LNCaP clone FGC (cell line): ENCODE results near the gene GLIS1.

Experiments used
- DNase-seq: peaks from one replicate; pipeline ENCODE4 v3.0.0-alpha.2; 2011; ENCODE audit warnings: low read depth
- H3K4me3 ChIP-seq: 2 replicates; pipeline ENCODE4 v1.5.1; 2011; ENCODE audit warnings: mild to moderate bottlenecking, low read depth, low read length, control low read depth
- TF ChIP-seq, protein P1 (sequence below): IDR thresholded peaks from 2 replicates; pipeline ENCODE4 v1.5.1; 2012; ENCODE audit warnings: mild to moderate bottlenecking; ENCODE audit not compliant: control insufficient read depth, insufficient read depth; ENCODE audit errors: extremely low read depth

Gene GLIS1

DNA sequence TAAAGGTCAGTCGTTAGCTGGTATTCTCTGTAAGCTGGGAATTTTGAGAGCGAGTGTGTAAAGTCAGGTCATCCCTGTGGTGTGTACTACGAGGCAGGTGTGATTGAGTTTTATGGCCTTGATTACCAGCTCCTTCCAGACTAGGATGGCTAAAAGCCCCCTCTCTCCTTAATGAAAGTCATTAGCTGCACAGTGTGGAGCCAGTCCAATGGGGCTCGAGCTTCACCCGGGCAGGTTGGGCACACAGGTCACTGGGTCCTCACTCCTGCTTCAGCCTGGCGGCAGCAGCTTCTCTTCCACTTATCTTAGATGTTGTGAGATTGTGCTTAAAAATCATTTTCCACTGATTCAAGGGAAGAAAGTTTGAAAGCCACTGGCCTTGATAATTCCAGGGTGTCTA lies 276.8 kb downstream of the GLIS1 start:
- TF ChIP-seq, protein P1, sequence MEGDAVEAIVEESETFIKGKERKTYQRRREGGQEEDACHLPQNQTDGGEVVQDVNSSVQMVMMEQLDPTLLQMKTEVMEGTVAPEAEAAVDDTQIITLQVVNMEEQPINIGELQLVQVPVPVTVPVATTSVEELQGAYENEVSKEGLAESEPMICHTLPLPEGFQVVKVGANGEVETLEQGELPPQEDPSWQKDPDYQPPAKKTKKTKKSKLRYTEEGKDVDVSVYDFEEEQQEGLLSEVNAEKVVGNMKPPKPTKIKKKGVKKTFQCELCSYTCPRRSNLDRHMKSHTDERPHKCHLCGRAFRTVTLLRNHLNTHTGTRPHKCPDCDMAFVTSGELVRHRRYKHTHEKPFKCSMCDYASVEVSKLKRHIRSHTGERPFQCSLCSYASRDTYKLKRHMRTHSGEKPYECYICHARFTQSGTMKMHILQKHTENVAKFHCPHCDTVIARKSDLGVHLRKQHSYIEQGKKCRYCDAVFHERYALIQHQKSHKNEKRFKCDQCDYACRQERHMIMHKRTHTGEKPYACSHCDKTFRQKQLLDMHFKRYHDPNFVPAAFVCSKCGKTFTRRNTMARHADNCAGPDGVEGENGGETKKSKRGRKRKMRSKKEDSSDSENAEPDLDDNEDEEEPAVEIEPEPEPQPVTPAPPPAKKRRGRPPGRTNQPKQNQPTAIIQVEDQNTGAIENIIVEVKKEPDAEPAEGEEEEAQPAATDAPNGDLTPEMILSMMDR: no peak
- no peak for DNase-seq
- H3K4me3 ChIP-seq: no peak overlapping the region

DNA sequence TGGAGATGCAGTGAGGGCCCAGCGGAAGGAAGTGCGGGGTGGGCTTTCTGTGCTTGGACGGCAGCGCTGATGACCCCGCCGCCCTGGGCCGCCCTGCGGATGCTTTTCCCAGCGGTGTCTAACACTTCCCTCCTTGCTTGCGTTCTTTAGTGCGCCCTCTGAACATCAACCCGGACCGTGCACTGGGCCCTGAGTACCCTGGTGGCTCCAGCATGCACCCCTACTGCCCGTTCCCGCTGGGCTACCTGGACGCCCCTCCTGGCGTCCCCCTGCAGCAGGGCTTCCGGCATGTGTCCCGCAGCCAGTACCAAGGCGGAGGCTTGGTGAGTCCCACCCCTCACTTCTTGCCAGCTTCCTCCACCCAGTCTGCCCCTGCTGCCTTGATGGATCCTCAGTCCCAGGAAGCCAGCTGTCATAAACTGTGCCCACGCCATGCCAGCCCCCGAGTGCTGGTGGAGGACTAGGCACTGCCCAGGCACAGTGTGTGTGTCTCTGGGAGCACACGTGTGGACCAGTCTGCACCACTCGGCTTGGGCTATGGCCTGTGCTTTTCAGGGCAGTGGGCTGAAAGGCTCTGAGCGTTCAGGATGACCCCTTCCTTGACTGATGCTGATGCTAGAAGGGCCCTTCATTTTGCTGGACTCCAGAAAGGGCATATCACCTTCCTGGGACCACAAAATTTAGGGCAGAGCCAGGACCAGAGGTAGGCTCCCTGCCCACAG lies 277.5 kb downstream of the GLIS1 start:
- no peak for DNase-seq
- TF ChIP-seq, protein P1: no peak

DNA sequence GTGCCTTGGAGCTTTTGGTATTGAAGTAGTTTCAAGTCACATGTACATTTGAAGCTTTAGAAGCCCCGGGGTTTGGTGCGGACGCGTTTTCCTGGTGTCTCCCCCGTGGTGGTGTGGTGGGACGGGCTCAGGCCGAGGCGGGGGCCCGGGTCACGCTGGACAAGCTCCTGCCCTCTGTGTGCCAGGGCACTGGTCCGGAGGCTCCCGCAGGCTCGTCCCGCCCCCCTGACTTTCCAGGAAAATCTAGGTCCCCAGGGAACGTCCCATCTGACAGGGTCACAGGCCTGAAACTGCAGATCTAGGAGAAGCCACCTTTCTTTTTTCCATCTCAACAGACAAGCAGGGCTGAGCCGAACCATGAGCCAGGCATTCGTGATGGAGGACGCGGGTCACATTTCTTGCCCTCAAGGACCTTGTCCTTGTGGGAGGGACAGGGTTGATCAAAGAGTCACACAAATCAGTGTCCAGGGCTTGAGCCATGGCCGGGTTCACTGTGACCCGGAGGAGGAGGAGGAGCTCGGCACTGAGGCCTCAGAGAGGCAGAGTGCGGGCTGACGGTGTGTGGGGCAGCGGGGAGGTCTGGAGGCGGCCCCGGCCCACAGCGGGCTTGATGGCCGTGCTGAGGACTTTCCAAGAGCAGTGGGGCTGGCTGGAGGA lies 278.2 kb downstream of the GLIS1 start:
- TF ChIP-seq, protein P1: no peak
- DNase-seq: no peak

More for the DNA sequence above, 277.5 kb downstream of the GLIS1 start:
- H3K4me3 ChIP-seq: no peak overlapping the region

DNA sequence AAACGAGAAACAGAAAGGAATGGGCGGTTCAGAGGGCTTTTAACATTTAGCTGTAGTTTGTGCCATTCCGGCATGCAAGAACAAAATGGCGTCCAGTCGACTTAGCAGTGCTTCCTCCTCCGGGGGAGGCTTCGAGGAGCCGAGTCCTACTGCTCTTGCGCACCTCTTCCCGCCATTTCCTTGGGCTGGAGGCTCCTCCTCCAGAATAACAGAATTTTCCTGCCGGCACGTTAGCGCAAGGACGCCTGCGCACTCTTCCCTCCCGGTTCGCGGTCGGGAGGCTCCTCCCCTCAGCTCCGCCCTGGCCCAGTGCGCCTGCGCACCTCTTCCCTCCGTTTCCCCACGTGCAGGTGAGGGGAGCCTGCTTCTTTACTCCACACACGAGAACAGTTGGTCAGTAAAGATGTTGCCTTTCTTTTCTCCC lies 278.7 kb downstream of the GLIS1 start:
- H3K4me3 ChIP-seq: no peak overlapping the region
- TF ChIP-seq, protein P1: no peak
- DNase-seq: no peak

More for the DNA sequence above, 278.2 kb downstream of the GLIS1 start:
- no peak overlapping the region for H3K4me3 ChIP-seq

DNA sequence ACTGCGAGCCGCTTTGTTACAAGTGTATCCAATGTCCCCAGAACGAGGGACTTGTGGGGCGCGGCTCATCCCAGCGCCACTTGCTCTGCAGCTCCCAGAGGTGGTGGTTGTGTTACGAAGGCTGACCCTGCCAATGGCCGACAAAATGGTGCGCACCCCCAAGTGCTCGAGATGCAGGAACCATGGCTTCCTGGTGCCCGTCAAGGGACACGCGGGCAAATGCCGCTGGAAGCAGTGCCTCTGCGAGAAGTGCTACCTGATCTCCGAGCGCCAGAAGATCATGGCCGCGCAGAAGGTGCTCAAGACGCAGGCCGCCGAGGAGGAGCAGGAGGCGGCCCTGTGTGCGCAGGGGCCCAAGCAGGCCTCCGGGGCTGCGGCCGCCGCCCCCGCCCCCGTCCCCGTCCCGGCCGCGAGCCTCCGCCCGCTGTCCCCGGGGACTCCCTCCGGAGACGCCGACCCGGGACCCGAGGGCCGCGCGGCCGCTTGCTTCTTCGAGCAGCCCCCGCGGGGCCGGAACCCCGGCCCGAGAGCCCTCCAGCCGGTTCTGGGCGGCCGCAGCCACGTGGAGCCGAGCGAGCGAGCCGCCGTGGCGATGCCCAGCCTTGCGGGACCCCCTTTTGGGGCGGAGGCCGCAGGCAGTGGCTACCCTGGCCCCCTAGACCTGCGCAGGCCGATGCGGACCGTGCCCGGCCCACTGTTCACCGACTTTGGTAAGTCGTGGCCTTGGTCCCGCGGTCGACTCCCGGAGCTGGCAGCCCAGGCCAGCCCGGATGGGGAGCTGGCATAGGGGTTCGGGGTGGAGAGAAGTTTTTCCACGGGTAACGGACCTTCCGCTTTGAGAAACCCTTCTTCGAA lies 279.4 kb downstream of the GLIS1 start, which contains the start of gene DMRTB1:
DMRTB1 (plus strand) TSS at position 79 of the 855 bp plus-strand sequence; CDS start at position 134, 55 bp downstream.
- no peak for DNase-seq
- TF ChIP-seq, protein P1: no peak
- no peak within 1 kb of the TSS for H3K4me3 ChIP-seq

DNA sequence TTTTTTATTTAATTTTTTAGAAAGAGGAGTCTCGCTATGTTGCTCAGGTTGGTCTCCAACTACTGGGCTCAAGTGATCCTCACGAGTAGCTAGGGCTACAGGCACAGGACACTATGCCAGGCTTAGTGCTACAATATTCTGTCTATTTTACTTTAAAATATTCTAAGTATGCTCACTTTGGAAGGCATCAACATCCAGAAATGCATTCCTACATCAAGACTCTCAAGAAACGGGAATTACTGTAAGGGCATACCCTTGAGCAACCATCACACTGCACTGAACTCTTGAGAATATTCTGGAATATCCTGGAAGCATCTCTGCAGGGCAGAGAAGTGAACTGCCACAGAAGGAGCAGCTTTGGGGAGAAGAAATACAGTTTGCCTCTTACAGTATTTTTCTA lies 280.3 kb downstream of the GLIS1 start:
- no peak overlapping the region for H3K4me3 ChIP-seq
- TF ChIP-seq, protein P1: no peak
- no peak for DNase-seq
